ENCODE data around the gene CELA2B. TPM values are rescaled to one million over a fixed set of nuclear protein-coding genes. Genes with fewer than 3 reads are reported as not detected.

CELA2B gene
- total and polyA plus RNA-seq, 8 donors, result 0.63 to 1.7 (median 0.98) TPM; not detected in 1

GRCh38 chr1:15531003-15531402 lies 55.1 kb downstream of the CELA2B start:
- peaks cover 0 to 31% of the 10 kb centered on the region in 2 donors for H3K36me3 ChIP-seq
- TF ChIP-seq CTCF (IDR thresholded peaks at IDR 0.05), result no peak
- ATAC-seq (no peak), DNase-seq (no peak)
- intact Hi-C loops (cut with DNase I), result no loop called here
- no peak overlapping the region for H3K27ac ChIP-seq
- H3K4me1 ChIP-seq, result peaks cover 5 to 22% of the 10 kb centered on the region in 2 donors
- no peaks in the 10 kb centered on the region for H3K9me3 ChIP-seq
- no peak overlapping the region for H3K4me3 ChIP-seq
- H3K27me3 ChIP-seq, result no peaks in the 10 kb centered on the region

GRCh38 chr1:15531682-15532081 lies 55.8 kb downstream of the CELA2B start:
- intact Hi-C loops (cut with DNase I), result no loop called here
- H3K4me3 ChIP-seq, result no peak overlapping the region
- DNase-seq, result no peak
- peaks cover 5 to 20% of the 10 kb centered on the region in 2 donors for H3K4me1 ChIP-seq
- no peaks in the 10 kb centered on the region for H3K9me3 ChIP-seq
- no peak overlapping the region for H3K27ac ChIP-seq
- H3K36me3 ChIP-seq, result peaks cover 0 to 38% of the 10 kb centered on the region in 2 donors
- no peak for TF ChIP-seq CTCF (IDR thresholded peaks at IDR 0.05)
- no peaks in the 10 kb centered on the region for H3K27me3 ChIP-seq
- no peak for ATAC-seq

GRCh38 chr1:15538771-15539170 lies 62.9 kb downstream of the CELA2B start:
- DNase-seq (no peak), ATAC-seq (no peak)
- no peaks in the 10 kb centered on the region for H3K9me3 ChIP-seq
- H3K36me3 ChIP-seq, result peaks cover 0 to 100% of the 10 kb centered on the region in 2 donors
- no peak for TF ChIP-seq CTCF (IDR thresholded peaks at IDR 0.05)
- H3K27me3 ChIP-seq, result no peaks in the 10 kb centered on the region
- intact Hi-C loops (cut with DNase I), result no loop called here
- H3K4me1 ChIP-seq, result no peaks in the 10 kb centered on the region
- H3K27ac ChIP-seq, result no peak overlapping the region
- H3K4me3 ChIP-seq, result no peak overlapping the region

- no peak overlapping the region for H3K4me3 ChIP-seq
- no peak for TF ChIP-seq CTCF (IDR thresholded peaks at IDR 0.05)
- DNase-seq (no peak), ATAC-seq (no peak)
- intact Hi-C loops (cut with DNase I), result no loop called here
- no peaks in the 10 kb centered on the region for H3K27me3 ChIP-seq
- no peaks in the 10 kb centered on the region for H3K4me1 ChIP-seq
- peaks cover 0 to 97% of the 10 kb centered on the region in 2 donors for H3K36me3 ChIP-seq
- H3K9me3 ChIP-seq, result no peaks in the 10 kb centered on the region
- no peak overlapping the region for H3K27ac ChIP-seq
These were observed 64.3 kb downstream of the CELA2B start for GRCh38 chr1:15540186-15540585.

Other genes starting within 250 kb of the CELA2B start
- 1 to 10 TPM; 1.4 to 8.5 TPM for gene FHAD1, start 228.9 kb upstream of the CELA2B start, total RNA-seq
- gene FHAD1, start 228.9 kb upstream of the CELA2B start, polyA plus RNA-seq (ENCODE audit: insufficient read length in 6 of 6), result 1 to 10 TPM; 1.1 to 5.2 (median 3.9) TPM
- 100 to 1,000 TPM in 1 of 2 donors, 10 to 100 TPM in 1; 44.6 to 107 TPM for gene EFHD2, start 66.2 kb upstream of the CELA2B start, total RNA-seq
- 10 to 100 TPM; 11.9 to 23.3 (median 16.3) TPM for gene EFHD2, start 66.2 kb upstream of the CELA2B start, polyA plus RNA-seq (ENCODE audit: insufficient read length in 6 of 6)
- gene CTRC, start 37.7 kb upstream of the CELA2B start, total RNA-seq, result under 1 TPM in 1 of 2 donors, not detected in 1; 0.81 TPM
- gene CTRC, start 37.7 kb upstream of the CELA2B start, polyA plus RNA-seq (ENCODE audit: insufficient read length in 6 of 6), result under 1 TPM in 5 of 6 donors, not detected in 1; 0.07 to 0.33 (median 0.10) TPM
- not detected for gene CELA2A, start 19.4 kb upstream of the CELA2B start, total RNA-seq
- under 1 TPM in 3 of 6 donors, not detected in 3; 0.34 to 0.53 (median 0.49) TPM for gene CELA2A, start 19.4 kb upstream of the CELA2B start, polyA plus RNA-seq (ENCODE audit: insufficient read length in 6 of 6)
- 10 to 100 TPM in 1 of 2 donors, 1 to 10 TPM in 1; 9.8 to 12.0 TPM for gene CASP9, start 48.1 kb downstream of the CELA2B start, total RNA-seq
- 10 to 100 TPM; 15.3 to 22.5 (median 19.6) TPM for gene CASP9, start 48.1 kb downstream of the CELA2B start, polyA plus RNA-seq (ENCODE audit: insufficient read length in 6 of 6)
- 10 to 100 TPM; 24.3 to 26.3 TPM for gene DNAJC16, start 50.7 kb downstream of the CELA2B start, total RNA-seq
- gene DNAJC16, start 50.7 kb downstream of the CELA2B start, polyA plus RNA-seq (ENCODE audit: insufficient read length in 6 of 6), result 10 to 100 TPM; 15.9 to 21.3 (median 18.7) TPM
- 1 to 10 TPM in 1 of 2 donors, under 1 TPM in 1; 0.35 to 1.1 TPM for gene AGMAT, start 108.9 kb downstream of the CELA2B start, total RNA-seq
- gene AGMAT, start 108.9 kb downstream of the CELA2B start, polyA plus RNA-seq (ENCODE audit: insufficient read length in 6 of 6), result 1 to 10 TPM in 1 of 6 donors, under 1 TPM in 5; 0.43 to 1.1 (median 0.72) TPM
- gene DDI2, start 141.4 kb downstream of the CELA2B start, total RNA-seq, result 10 to 100 TPM; 24.3 to 37.7 TPM
- 10 to 100 TPM; 20.4 to 26.1 (median 22.4) TPM for gene DDI2, start 141.4 kb downstream of the CELA2B start, polyA plus RNA-seq (ENCODE audit: insufficient read length in 6 of 6)
- 10 to 100 TPM; 72.9 to 86.8 TPM for gene PLEKHM2, start 208.2 kb downstream of the CELA2B start, total RNA-seq
- gene PLEKHM2, start 208.2 kb downstream of the CELA2B start, polyA plus RNA-seq (ENCODE audit: insufficient read length in 6 of 6), result 10 to 100 TPM; 51.5 to 64.3 (median 57.3) TPM